Mucosa of descending colon (tissue), 3 donors: ENCODE results near the gene IRF7. TPM values are rescaled to one million over a fixed set of nuclear protein-coding genes. Genes with fewer than 3 reads are reported as not detected.

ENCODE experiments used
- ATAC-seq: fragments of 200-7000 bp; cut with Tn5 transposase; one replicate; pipeline ENCODE4 v1.9.1; 2020; ENCODE audit warnings: mild to moderate bottlenecking, moderate library complexity
- DNase-seq, 3 donors: peaks; one replicate each; pipeline ENCODE4 v3.0.0-alpha.2; 2020
- H3K36me3 ChIP-seq: fragments of 200-600 bp; one replicate; pipeline ENCODE4 v1.8.0; 2021; ENCODE audit warnings: low read depth, mild to moderate bottlenecking
- H3K4me1 ChIP-seq: fragments of 200-600 bp; one replicate; pipeline ENCODE4 v1.8.0; 2021; ENCODE audit warnings: low read depth, mild to moderate bottlenecking
- H3K4me3 ChIP-seq: fragments of 200-600 bp; one replicate; pipeline ENCODE4 v1.8.0; 2021; ENCODE audit warnings: mild to moderate bottlenecking
- H3K9me3 ChIP-seq: fragments of 200-600 bp; one replicate; pipeline ENCODE4 v1.8.0; 2021; ENCODE audit warnings: mild to moderate bottlenecking
- CTCF ChIP-seq: fragments of 200-600 bp; IDR thresholded peaks from one replicate; pipeline ENCODE4 v1.8.0; 2022; ENCODE audit warnings: antibody characterized with exemption, mild to moderate bottlenecking
- intact Hi-C, 2 donors: fragments of 100-400 bp; cut with DNase I in 1 of 2; cut with micrococcal nuclease in 1 of 2; formaldehyde crosslinking; loops; one replicate each; pipeline versions ENCODE4 v1.11.0 to v1.11.1; 2022; cut with DNase I, micrococcal nuclease
- total RNA-seq, 3 donors: library from RNA; stranded (reverse); fragmentation: NEBNext Ultra II Directional in 2 of 3; extraction: Animal tissue kit (Norgen Biotek cat#: 25700) in 2 of 3; gene quantifications; one replicate each; pipeline versions ENCODE4 v1.2.1 to v1.2.4, GENCODE V29; 2021 to 2023
- donor health status: DM: no; HTN: no; CAD: no; lungs with moderate emphysema.
- donor health status: DM: no; HTN: no; CAD: no.
- donor health status: DM: no; HTN: yes; CAD: no.

IRF7 gene
- total RNA-seq, 3 donors from 2014 or later = 26.9 to 36.1 (median 27.8) TPM

DNA sequence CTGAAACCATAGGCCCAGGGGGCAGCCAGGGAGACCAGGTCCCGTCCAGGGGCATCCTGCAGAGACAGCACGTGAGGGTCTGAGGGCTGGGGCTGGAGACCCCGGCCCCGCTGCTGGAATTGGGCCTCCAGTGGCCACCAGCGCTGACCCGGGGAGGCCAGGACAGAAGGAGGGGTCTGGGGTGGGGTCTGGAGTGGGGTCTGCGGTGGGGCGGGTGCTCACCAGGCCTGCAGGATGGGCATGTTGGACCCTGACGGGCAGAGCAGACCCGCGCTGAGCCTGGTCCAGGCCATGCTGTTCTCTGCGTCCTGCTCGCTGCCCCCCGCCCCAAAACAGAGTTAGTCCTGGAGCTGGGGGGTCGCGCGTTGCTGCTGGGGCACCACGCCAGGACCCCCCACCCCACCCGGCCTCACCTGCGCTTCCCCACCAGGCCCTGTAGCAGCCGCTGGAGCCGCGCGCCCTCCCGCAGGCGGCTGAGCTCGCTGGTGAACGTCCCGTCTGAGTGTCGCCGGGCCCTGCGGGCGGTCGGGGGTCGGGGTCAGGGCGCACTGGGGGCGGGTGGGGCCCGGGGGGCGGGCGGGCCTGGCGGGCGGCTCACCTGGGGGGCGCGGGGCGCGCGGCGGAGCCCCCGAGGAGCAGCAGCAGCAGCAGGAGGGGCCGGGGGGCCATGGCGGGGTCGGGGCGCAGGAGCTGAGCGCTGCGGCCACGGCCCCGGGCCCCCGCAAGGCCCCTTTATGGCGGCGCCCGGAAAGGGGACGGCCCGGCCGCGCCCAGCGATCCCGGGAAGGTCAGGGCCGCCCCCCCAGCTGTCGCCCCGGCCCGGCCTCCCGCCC, 10.9 kb upstream of the IRF7 start, which contains the start of gene SCT:
Gene SCT, minus strand, starts transcription at position 707 of the 833 bp plus-strand sequence. Its CDS starts 38 bp downstream, at position 669.
- H3K9me3 ChIP-seq = no peaks in the 10 kb centered on the region
- DNase-seq (peak in 2 of 3 donors; percentile 47 to 53), ATAC-seq (no peak)
- no peak for TF ChIP-seq CTCF
- H3K36me3 ChIP-seq = no peaks in the 10 kb centered on the region
- H3K4me3 ChIP-seq = no peak within 1 kb of the TSS
- intact Hi-C loops = no loop called here
- H3K4me1 ChIP-seq = peaks cover 14% of the 10 kb centered on the region

DNA sequence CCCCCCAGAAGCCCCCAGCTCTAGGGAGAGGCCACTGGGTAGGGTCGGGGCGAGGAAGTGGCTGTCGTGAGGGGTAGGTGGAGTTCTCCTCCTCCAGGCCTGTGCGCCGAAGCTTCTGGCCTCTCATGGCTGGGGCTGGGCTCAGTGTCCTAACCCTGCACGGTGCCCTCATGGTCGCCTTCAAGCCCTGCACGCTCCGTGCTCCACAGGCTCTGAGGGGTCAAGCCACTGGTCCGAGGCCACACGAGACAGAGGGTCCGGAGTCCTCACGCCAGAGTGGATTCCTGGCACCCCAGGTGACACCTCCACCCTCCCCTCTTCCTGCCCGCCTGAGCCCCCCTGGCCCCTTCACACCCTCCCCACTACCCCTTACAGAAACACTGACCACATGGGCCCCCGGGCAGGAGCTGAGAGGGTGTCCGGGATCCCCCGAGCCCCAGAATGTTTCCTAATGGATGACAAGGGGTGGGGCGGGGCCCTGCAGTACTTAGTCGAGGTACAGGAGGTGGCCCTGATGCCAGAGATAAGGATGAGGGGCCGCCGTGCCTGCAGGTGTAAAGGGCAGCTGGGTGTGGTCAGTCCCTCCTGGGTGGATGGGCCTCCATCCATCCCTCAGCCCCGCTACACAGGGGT, 10.0 kb upstream of the IRF7 start:
- peak; percentile 55 to 70 (median 63) for DNase-seq
- peaks cover 14% of the 10 kb centered on the region for H3K4me1 ChIP-seq
- no peak overlapping the region for H3K4me3 ChIP-seq
- intact Hi-C loops = no loop called here
- TF ChIP-seq CTCF = no peak
- H3K36me3 ChIP-seq = no peaks in the 10 kb centered on the region
- H3K9me3 ChIP-seq = no peaks in the 10 kb centered on the region
- ATAC-seq = peak; percentile 38

- H3K9me3 ChIP-seq = no peaks in the 10 kb centered on the region
- no peaks in the 10 kb centered on the region for H3K36me3 ChIP-seq
- intact Hi-C loops = no loop called here
- peaks cover 14% of the 10 kb centered on the region for H3K4me1 ChIP-seq
- TF ChIP-seq CTCF = no peak
- ATAC-seq = peak; percentile 83
- DNase-seq = peak; percentile 83 to 87 (median 86)
- H3K4me3 ChIP-seq = peak within 1 kb of the TSS; percentile 28
Observed at GRCh38 chr11:624705-625635, 9.2 kb upstream of the IRF7 start, which contains the start of gene CDHR5. Gene CDHR5, minus strand, starts transcription at chr11:624955. Its CDS starts 53 bp downstream, at chr11:624902.

DNA sequence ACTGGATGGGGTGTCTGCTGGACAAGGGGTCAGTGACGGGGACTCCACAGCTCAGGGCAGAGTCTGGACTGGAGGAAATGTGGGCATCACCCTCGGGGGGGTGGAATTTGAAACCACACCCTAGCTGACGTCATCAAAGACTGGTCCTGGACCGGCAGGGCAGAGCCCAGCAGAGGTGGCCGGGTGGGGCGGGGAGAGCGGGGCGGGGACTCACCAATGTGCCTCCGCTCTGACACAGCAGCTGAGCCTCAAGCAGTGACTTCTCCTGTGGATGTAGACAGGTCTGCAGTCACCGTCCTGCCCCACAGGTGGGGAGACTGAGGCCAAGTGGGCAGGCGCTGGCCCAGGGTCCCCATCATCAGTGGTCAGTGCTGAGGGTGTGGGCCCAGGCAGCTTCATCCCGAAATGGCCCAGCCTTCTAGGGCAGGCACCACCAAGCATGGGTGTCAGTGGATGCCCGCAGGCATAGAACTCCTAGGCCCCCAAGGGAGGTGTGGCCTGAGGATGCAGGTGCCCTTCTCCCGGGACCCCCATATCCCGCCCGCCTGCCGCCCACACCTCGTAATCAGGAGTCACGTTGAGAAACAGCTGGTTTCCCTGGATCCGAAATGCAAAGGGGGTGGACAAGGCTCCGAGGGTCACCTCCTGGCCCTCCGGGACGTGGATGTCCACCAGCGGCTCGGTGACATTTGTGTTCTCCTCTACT, 8.4 kb upstream of the IRF7 start:
- Histone ChIP-seq H3K4me3 (peak overlapping the region; percentile 28), H3K36me3 (no peaks in the 10 kb centered on the region), H3K4me1 (peaks cover 14% of the 10 kb centered on the region), H3K9me3 (no peaks in the 10 kb centered on the region)
- DNase-seq (peak; percentile 91 to 93 (median 93)), ATAC-seq (peak; percentile 77)
- no peak for TF ChIP-seq CTCF
- intact Hi-C loops = no loop called here
